Measurements from ENCODE around the gene TMEM18. TPM values are rescaled to one million over a fixed set of nuclear protein-coding genes. Genes with fewer than 3 reads are reported as not detected.

TMEM18 gene
- total RNA-seq, 1 experiment from 2014 or later: 30.7 TPM

GRCh38 chr2:682226-682625 lies 5.0 kb upstream of the TMEM18 start:
- H2BK120ac ChIP-seq (ENCODE audit: low read depth, low read length, poor library complexity, severe bottlenecking): no peak overlapping the region
- H3K9me3 ChIP-seq (ENCODE audit: control insufficient read depth, low read depth, low read length): peaks cover 7% of the 10 kb centered on the region
- H4K20me1 ChIP-seq (ENCODE audit: control insufficient read depth, insufficient read depth, insufficient read length): no peaks in the 10 kb centered on the region
- H2BK12ac ChIP-seq (ENCODE audit: insufficient read length, low read depth, low read length): no peak overlapping the region
- Mint-ChIP-seq H3K27me3 (ENCODE audit: low read depth) (no peaks in the 10 kb centered on the region; the same call in 1 of the 2 replicates), H3K4me3 (no peak overlapping the region), H3K9me3 (peaks cover 32 to 35% of the 10 kb centered on the region in 2 experiments), H3K27ac (no peak overlapping the region), H3K36me3 (ENCODE audit: insufficient read depth in 1 of 3, low read depth in 3 of 3) (peaks cover 45 to 53% (median 52%) of the 10 kb centered on the region in 3 experiments), H3K4me1 (peaks cover 9 to 10% of the 10 kb centered on the region in 2 experiments)
- no peak overlapping the region for H3K56ac ChIP-seq (ENCODE audit: insufficient read length, low read depth, low read length)
- H3K23ac ChIP-seq (ENCODE audit: insufficient read length, low read depth, low read length): no peak overlapping the region
- H3K27me3 ChIP-seq (ENCODE audit: insufficient read depth, low read length): no peaks in the 10 kb centered on the region
- H2BK15ac ChIP-seq (ENCODE audit: low read depth, low read length): no peak overlapping the region
- no peaks in the 10 kb centered on the region for H3K4me1 ChIP-seq (ENCODE audit: insufficient read depth, low read length)
- no peak overlapping the region for H3K18ac ChIP-seq (ENCODE audit: insufficient read length, low read depth, low read length)
- no peak for TF ChIP-seq CTCF (conservative IDR thresholded peaks at IDR 0.05)
- H2AK5ac ChIP-seq (ENCODE audit: insufficient read length, low read length): no peak overlapping the region
- H4K5ac ChIP-seq (ENCODE audit: insufficient read length, low read depth, low read length): no peak overlapping the region
- no peak overlapping the region for H3K27ac ChIP-seq (ENCODE audit: insufficient read length, low read depth, low read length)
- H3K9ac ChIP-seq (ENCODE audit: extremely low read depth, insufficient read length, low read length): no peak overlapping the region
- H4K8ac ChIP-seq (replicated peaks; ENCODE audit: insufficient read length, low read depth, low read length): no peak overlapping the region
- no peak overlapping the region for H3T11ph ChIP-seq (ENCODE audit: low read length)
- H2BK5ac ChIP-seq (ENCODE audit: insufficient read length, low read length): no peak overlapping the region
- DNase-seq: no peak
- peaks cover 4% of the 10 kb centered on the region for H3K23me2 ChIP-seq (ENCODE audit: insufficient read length, low read depth, low read length, poor library complexity, severe bottlenecking)
- H3K14ac ChIP-seq (ENCODE audit: insufficient read depth, low read length): no peak overlapping the region
- no peaks in the 10 kb centered on the region for H3K79me2 ChIP-seq (ENCODE audit: insufficient read depth, low read length)
- no peaks in the 10 kb centered on the region for H3K79me1 ChIP-seq (ENCODE audit: insufficient read depth, low read depth, low read length, poor library complexity, severe bottlenecking)
- H4K91ac ChIP-seq (ENCODE audit: insufficient read length, low read depth, low read length): no peak overlapping the region
- H2AFZ ChIP-seq (ENCODE audit: low read length): no peak overlapping the region
- no peak overlapping the region for H3K4me2 ChIP-seq (ENCODE audit: insufficient read depth, insufficient read length, low read length)
- no peak overlapping the region for H3K4ac ChIP-seq (ENCODE audit: low read depth, low read length)
- no peak overlapping the region for H2BK20ac ChIP-seq (ENCODE audit: low read depth, low read length, poor library complexity, severe bottlenecking)
